GM21825 (cell line): Measurements from ENCODE around the gene RBM24.

Experiments
- ATAC-seq: cut with Tn5 transposase; IDR thresholded peaks from one replicate; pipeline ENCODE4 v1.9.1; 2021; ENCODE audit warnings: mild to moderate bottlenecking, moderate library complexity; ENCODE audit not compliant: unreplicated experiment

The RBM24 gene

GRCh38 chr6:17341117-17341805 is 60.1 kb downstream of the RBM24 start:
- no peak for ATAC-seq

GRCh38 chr6:17341891-17342290 is 60.7 kb downstream of the RBM24 start:
- ATAC-seq: no peak

GRCh38 chr6:17343215-17343614 is 62.1 kb downstream of the RBM24 start:
- no peak for ATAC-seq
